ENCODE data around the gene G6PC1.
"Not testable (repeated sequence)": the region's sequence is repeated elsewhere in the genome, so short reads cannot be mapped to it uniquely, and the experiment has no call there.

The G6PC1 gene

GRCh38 chr17:42900460-42901331, at the start of gene G6PC1:
G6PC1 (plus strand) TSS chr17:42900799; CDS start chr17:42900877, 78 bp downstream.
- DNase-seq: no peak

GRCh38 chr17:42850954-42851353, 49.6 kb upstream of the G6PC1 start, which contains the start of gene AOC3:
AOC3 (plus strand) TSS chr17:42851199; CDS start chr17:42851344, 145 bp downstream.
- DNase-seq: no peak

GRCh38 chr17:42851371-42852240, 49.0 kb upstream of the G6PC1 start:
- not testable (repeated sequence) for DNase-seq

- no peak for DNase-seq
These were observed 48.2 kb upstream of the G6PC1 start for GRCh38 chr17:42852351-42852750.

- DNase-seq: no peak
These were observed 47.6 kb upstream of the G6PC1 start for GRCh38 chr17:42853004-42853403.

GRCh38 chr17:42853597-42853967, 47.0 kb upstream of the G6PC1 start:
- no peak for DNase-seq

GRCh38 chr17:42853968-42854790, 46.4 kb upstream of the G6PC1 start:
- no peak for DNase-seq

GRCh38 chr17:42855048-42855596, 45.5 kb upstream of the G6PC1 start:
- no peak for DNase-seq

- DNase-seq: not testable (repeated sequence)
These were observed 44.5 kb upstream of the G6PC1 start for GRCh38 chr17:42856093-42856492.

- not testable (repeated sequence) for DNase-seq
These were observed 44.1 kb upstream of the G6PC1 start for GRCh38 chr17:42856516-42856915.

- DNase-seq: no peak
These were observed 43.2 kb upstream of the G6PC1 start for GRCh38 chr17:42857389-42857788.

GRCh38 chr17:42865638-42866094, 34.9 kb upstream of the G6PC1 start:
- DNase-seq: no peak

- DNase-seq: no peak
These were observed 34.4 kb upstream of the G6PC1 start for GRCh38 chr17:42866216-42866615.

- no peak for DNase-seq
These were observed 33.7 kb upstream of the G6PC1 start for GRCh38 chr17:42866631-42867575.

- DNase-seq: not testable (repeated sequence)
These were observed 32.8 kb upstream of the G6PC1 start for GRCh38 chr17:42867694-42868261.

GRCh38 chr17:42868338-42868737, 32.3 kb upstream of the G6PC1 start:
- no peak for DNase-seq

- no peak for DNase-seq
These were observed 29.0 kb upstream of the G6PC1 start for GRCh38 chr17:42871647-42872046.

- no peak for DNase-seq
These were observed 28.2 kb upstream of the G6PC1 start for GRCh38 chr17:42872251-42872965.

- no peak for DNase-seq
These were observed 27.3 kb upstream of the G6PC1 start for GRCh38 chr17:42873315-42873714.
